ENCODE data around the gene GIGYF2. TPM values are rescaled to one million over a fixed set of nuclear protein-coding genes. Genes with fewer than 3 reads are reported as not detected.

Gene GIGYF2
- total and polyA plus RNA-seq, 2 of the 13 experiments (the other 11 are each of a cell fraction or from before 2014, with no cell fraction given), result 44.9 to 73.5 TPM

DNA sequence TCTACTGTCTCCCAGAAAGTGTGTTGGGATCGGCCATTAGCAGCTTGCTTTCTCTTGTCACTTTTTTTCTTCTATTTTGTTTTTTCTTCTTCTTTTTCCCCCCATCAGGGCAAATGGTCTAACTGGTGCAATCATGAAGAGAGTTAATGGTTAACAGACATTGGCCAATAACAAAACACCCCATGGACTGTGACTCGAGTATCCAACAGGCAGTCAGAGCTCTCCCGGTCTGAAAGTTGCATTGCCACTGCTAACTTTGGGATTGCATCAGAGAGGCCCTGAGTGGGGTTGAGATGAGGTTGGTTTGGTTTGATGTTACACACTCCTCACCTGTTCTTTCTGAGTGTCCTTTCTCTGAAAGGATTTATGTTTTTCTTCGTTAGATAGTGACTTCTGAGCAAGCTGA lies 160.0 kb downstream of the GIGYF2 start (continued):
- TF ChIP-seq ZNF75D (CRISPR knock-in tag; IDR thresholded peaks at IDR 0.05; ENCODE audit: borderline replicate concordance) (no peak), LCORL (IDR thresholded peaks at IDR 0.05) (peak; percentile 71), LCORL (CRISPR knock-in tag; IDR thresholded peaks at IDR 0.05) (peak; percentile 99), SNAPC2 (CRISPR knock-in tag; IDR thresholded peaks at IDR 0.05) (peak; percentile 85; the same call in 1 of the 2 replicates), MAF1 (CRISPR knock-in tag; IDR thresholded peaks at IDR 0.05; ENCODE audit: borderline replicate concordance) (no peak), SP5 (CRISPR knock-in tag; IDR thresholded peaks at IDR 0.05; ENCODE audit: borderline replicate concordance, low read depth) (no peak; the same call in 1 of the 2 replicates), KAT7 (CRISPR knock-in tag; IDR thresholded peaks at IDR 0.05; ENCODE audit: borderline replicate concordance) (peak; percentile 84; the same call in 1 of the 2 replicates), EP300 (IDR thresholded peaks at IDR 0.05; ENCODE audit: low read depth in 2 of 2, low read length in 2 of 2) (peak; percentile 93 to 97), EP300 (CRISPR knock-in tag; IDR thresholded peaks at IDR 0.05; ENCODE audit: borderline replicate concordance) (peak; percentile 92), RFX5 (IDR thresholded peaks at IDR 0.05; ENCODE audit: low read depth, low read length) (peak; percentile 85), NFKB2 (CRISPR knock-in tag; IDR thresholded peaks at IDR 0.05; ENCODE audit: borderline replicate concordance) (no peak), ZZZ3 (CRISPR knock-in tag; IDR thresholded peaks at IDR 0.05; ENCODE audit: borderline replicate concordance) (no peak), EHMT2 (IDR thresholded peaks at IDR 0.05; ENCODE audit: borderline replicate concordance, low read depth, low read length) (0 out of 2 replicates have a peak, but pooled peaks have one; percentile 75), ZNF382 (CRISPR knock-in tag; IDR thresholded peaks at IDR 0.05; ENCODE audit: borderline replicate concordance) (no peak), KLF6 (CRISPR knock-in tag; IDR thresholded peaks at IDR 0.05) (peak; percentile 92), ZNF598 (CRISPR knock-in tag; IDR thresholded peaks at IDR 0.05; ENCODE audit: borderline replicate concordance) (no peak), ZNF772 (CRISPR knock-in tag; IDR thresholded peaks at IDR 0.05) (peak; percentile 95; the same call in 1 of the 2 replicates), MATR3 (CRISPR knock-in tag; IDR thresholded peaks at IDR 0.05) (no peak), YY1 (IDR thresholded peaks at IDR 0.05; ENCODE audit: insufficient read depth, insufficient replicate concordance, low read depth, low read length) (peak; percentile 16), KMT2A (CRISPR knock-in tag; IDR thresholded peaks at IDR 0.05) (0 out of 2 replicates have a peak, but pooled peaks have one; percentile 31), ZNF569 (CRISPR knock-in tag; IDR thresholded peaks at IDR 0.05; ENCODE audit: borderline replicate concordance) (no peak)
- TF ChIP-seq, protein P1, sequence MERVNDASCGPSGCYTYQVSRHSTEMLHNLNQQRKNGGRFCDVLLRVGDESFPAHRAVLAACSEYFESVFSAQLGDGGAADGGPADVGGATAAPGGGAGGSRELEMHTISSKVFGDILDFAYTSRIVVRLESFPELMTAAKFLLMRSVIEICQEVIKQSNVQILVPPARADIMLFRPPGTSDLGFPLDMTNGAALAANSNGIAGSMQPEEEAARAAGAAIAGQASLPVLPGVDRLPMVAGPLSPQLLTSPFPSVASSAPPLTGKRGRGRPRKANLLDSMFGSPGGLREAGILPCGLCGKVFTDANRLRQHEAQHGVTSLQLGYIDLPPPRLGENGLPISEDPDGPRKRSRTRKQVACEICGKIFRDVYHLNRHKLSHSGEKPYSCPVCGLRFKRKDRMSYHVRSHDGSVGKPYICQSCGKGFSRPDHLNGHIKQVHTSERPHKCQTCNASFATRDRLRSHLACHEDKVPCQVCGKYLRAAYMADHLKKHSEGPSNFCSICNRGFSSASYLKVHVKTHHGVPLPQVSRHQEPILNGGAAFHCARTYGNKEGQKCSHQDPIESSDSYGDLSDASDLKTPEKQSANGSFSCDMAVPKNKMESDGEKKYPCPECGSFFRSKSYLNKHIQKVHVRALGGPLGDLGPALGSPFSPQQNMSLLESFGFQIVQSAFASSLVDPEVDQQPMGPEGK (CRISPR knock-in tag; IDR thresholded peaks at IDR 0.05), result peak; percentile 86
- TF ChIP-seq, protein P2, sequence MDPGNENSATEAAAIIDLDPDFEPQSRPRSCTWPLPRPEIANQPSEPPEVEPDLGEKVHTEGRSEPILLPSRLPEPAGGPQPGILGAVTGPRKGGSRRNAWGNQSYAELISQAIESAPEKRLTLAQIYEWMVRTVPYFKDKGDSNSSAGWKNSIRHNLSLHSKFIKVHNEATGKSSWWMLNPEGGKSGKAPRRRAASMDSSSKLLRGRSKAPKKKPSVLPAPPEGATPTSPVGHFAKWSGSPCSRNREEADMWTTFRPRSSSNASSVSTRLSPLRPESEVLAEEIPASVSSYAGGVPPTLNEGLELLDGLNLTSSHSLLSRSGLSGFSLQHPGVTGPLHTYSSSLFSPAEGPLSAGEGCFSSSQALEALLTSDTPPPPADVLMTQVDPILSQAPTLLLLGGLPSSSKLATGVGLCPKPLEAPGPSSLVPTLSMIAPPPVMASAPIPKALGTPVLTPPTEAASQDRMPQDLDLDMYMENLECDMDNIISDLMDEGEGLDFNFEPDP (CRISPR knock-in tag; conservative IDR thresholded peaks at IDR 0.05), result no peak
- TF ChIP-seq, protein P3, sequence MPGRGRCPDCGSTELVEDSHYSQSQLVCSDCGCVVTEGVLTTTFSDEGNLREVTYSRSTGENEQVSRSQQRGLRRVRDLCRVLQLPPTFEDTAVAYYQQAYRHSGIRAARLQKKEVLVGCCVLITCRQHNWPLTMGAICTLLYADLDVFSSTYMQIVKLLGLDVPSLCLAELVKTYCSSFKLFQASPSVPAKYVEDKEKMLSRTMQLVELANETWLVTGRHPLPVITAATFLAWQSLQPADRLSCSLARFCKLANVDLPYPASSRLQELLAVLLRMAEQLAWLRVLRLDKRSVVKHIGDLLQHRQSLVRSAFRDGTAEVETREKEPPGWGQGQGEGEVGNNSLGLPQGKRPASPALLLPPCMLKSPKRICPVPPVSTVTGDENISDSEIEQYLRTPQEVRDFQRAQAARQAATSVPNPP (CRISPR knock-in tag; IDR thresholded peaks at IDR 0.05), result peak; percentile 70; the same call in 1 of the 2 replicates
- TF ChIP-seq, protein P4, sequence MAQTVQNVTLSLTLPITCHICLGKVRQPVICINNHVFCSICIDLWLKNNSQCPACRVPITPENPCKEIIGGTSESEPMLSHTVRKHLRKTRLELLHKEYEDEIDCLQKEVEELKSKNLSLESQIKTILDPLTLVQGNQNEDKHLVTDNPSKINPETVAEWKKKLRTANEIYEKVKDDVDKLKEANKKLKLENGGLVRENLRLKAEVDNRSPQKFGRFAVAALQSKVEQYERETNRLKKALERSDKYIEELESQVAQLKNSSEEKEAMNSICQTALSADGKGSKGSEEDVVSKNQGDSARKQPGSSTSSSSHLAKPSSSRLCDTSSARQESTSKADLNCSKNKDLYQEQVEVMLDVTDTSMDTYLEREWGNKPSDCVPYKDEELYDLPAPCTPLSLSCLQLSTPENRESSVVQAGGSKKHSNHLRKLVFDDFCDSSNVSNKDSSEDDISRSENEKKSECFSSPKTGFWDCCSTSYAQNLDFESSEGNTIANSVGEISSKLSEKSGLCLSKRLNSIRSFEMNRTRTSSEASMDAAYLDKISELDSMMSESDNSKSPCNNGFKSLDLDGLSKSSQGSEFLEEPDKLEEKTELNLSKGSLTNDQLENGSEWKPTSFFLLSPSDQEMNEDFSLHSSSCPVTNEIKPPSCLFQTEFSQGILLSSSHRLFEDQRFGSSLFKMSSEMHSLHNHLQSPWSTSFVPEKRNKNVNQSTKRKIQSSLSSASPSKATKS (CRISPR knock-in tag; IDR thresholded peaks at IDR 0.05), result no peak
